BJ (cell line): ENCODE measurements around the gene ARHGAP18. TPM values are rescaled to one million over a fixed set of nuclear protein-coding genes. Genes with fewer than 3 reads are reported as not detected.

Experiments used
- CTCF ChIA-PET: fragments of 350-600 bp; formaldehyde crosslinking; extraction: SDS; loops from one replicate; lab custom pipeline; 2021; ENCODE audit warnings: antibody characterized with exemption, inconsistent platforms; lab: Yijun Ruan, JAX
- POLR2A ChIA-PET: fragments of 300-600 bp; sonication (Branson Sonifier 250); formaldehyde crosslinking; extraction: SDS; loops from one replicate; lab custom pipeline; 2021; ENCODE audit warnings: antibody characterized with exemption; lab: Charles Lee
- DNase-seq: peaks from one replicate; pipeline ENCODE4 v3.0.0-alpha.2; 2011; ENCODE audit warnings: low read depth
- H3K27me3 ChIP-seq: 2 replicates; pipeline ENCODE4 v1.6.0; 2011; ENCODE audit warnings: low read length; ENCODE audit not compliant: control insufficient read depth, insufficient read depth
- H3K36me3 ChIP-seq: 2 replicates; pipeline ENCODE4 v1.5.1; 2011; ENCODE audit warnings: low read length; ENCODE audit not compliant: control insufficient read depth, insufficient read depth
- H3K4me3 ChIP-seq: 2 replicates; pipeline ENCODE4 v1.5.1; 2011; ENCODE audit warnings: low read depth, mild to moderate bottlenecking, control low read depth, low read length
- CTCF ChIP-seq: IDR thresholded peaks from 2 replicates; pipeline ENCODE4 v1.5.1; 2011; ENCODE audit warnings: low read depth, mild to moderate bottlenecking, control low read depth, inconsistent platforms, low read length, moderate library complexity; ENCODE audit not compliant: insufficient read depth
- polyA plus RNA-seq: library from polyadenylated mRNA; depleted of rRNA; stranded (reverse); fragments of >200 nt; gene quantifications from 2 replicates; pipeline ENCODE4 v1.2.3, GENCODE V29; 2011; rRNA removed

ARHGAP18 gene
- polyA plus RNA-seq, 1 experiment, result 9.8 TPM

GRCh38 chr6:129542705-129543104, 167.3 kb downstream of the ARHGAP18 start:
- ChIA-PET CTCF (no interaction called here), POLR2A (no interaction called here)
- no peaks in the 10 kb centered on the region for H3K36me3 ChIP-seq
- DNase-seq, result no peak
- no peaks in the 10 kb centered on the region for H3K27me3 ChIP-seq
- TF ChIP-seq CTCF, result no peak
- H3K4me3 ChIP-seq, result no peak overlapping the region

DNA sequence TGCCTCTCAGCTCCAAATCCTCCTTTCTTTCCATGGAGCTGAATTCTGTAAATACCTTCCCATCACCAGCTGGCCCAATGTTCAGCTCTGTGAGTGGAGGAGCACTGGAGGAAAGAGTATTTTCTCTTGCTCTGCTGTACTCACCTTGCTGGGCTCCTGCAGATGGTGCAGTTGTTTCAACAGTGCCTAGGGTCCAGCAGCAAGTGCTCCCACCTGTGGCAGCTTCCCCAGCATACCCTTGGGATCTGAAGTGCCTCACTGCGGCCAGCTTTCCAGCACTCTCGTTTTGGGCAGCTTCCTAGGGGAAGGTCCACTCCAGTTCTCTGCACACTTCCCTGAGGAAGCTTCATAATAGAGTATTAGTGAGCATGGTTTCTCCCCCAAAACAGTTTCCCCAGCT, 170.9 kb downstream of the ARHGAP18 start:
- Histone ChIP-seq H3K4me3 (no peak overlapping the region), H3K36me3 (no peaks in the 10 kb centered on the region), H3K27me3 (no peaks in the 10 kb centered on the region)
- no peak for DNase-seq
- CTCF ChIA-PET, result interaction anchor here (1.0 to 2.1 kb wide), 2 partner anchors 10 to 13 kb away, joined by 3 to 4 read pairs; no protein-coding TSS in a partner anchor
- POLR2A ChIA-PET, result no interaction called here
- TF ChIP-seq CTCF, result no peak

GRCh38 chr6:129536271-129536670, 173.7 kb downstream of the ARHGAP18 start:
- Histone ChIP-seq H3K27me3 (no peaks in the 10 kb centered on the region), H3K36me3 (no peaks in the 10 kb centered on the region), H3K4me3 (no peak overlapping the region)
- POLR2A ChIA-PET, result no interaction called here
- no peak for DNase-seq
- no peak for TF ChIP-seq CTCF
- CTCF ChIA-PET, result no interaction called here

- ChIA-PET CTCF (no interaction called here), POLR2A (no interaction called here)
- DNase-seq, result no peak
- no peak for TF ChIP-seq CTCF
- Histone ChIP-seq H3K27me3 (no peaks in the 10 kb centered on the region), H3K4me3 (no peak overlapping the region), H3K36me3 (no peaks in the 10 kb centered on the region)
Measured at GRCh38 chr6:129534926-129535325, 175.1 kb downstream of the ARHGAP18 start.

Other genes starting within 250 kb of the ARHGAP18 start
- not detected in 2 replicates for gene TMEM244, start 151.1 kb upstream of the ARHGAP18 start, polyA plus RNA-seq